Activated CD8-positive, alpha-beta T cell treated with anti-CD3 and anti-CD28 coated beads for 36 hours (primary cell): ENCODE measurements around the gene EVC. TPM values are rescaled to one million over a fixed set of nuclear protein-coding genes. Genes with fewer than 3 reads are reported as not detected.
"Not testable (repeated sequence)": the region's sequence is repeated elsewhere in the genome, so short reads cannot be mapped to it uniquely, and the experiment has no call there.

ENCODE experiments used
- ATAC-seq: fragments of 200-7000 bp; cut with Tn5 transposase; one replicate; pipeline ENCODE4 v1.10.0; 2021; ENCODE audit warnings: mild to moderate bottlenecking, moderate library complexity
- CTCF ChIA-PET: fragments of 350-600 bp; sonication (Branson Sonifier 250); formaldehyde crosslinking; loops from one replicate; lab custom pipeline; 2021; ENCODE audit warnings: antibody characterized with exemption; lab: Charles Lee
- POLR2A ChIA-PET: fragments of 350-600 bp; sonication (Branson Sonifier 250); formaldehyde crosslinking; loops from one replicate; lab custom pipeline; 2021; ENCODE audit warnings: antibody characterized with exemption; lab: Charles Lee
- DNase-seq: peaks from one replicate; pipeline ENCODE4 v3.0.0-alpha.2; 2020
- H3K27ac Mint-ChIP-seq: one replicate; pipeline ENCODE4 v1.8.0; 2021; ENCODE audit warnings: mild to moderate bottlenecking, mixed read lengths
- H3K27me3 Mint-ChIP-seq: one replicate; pipeline ENCODE4 v1.8.0; 2021; ENCODE audit warnings: mixed read lengths
- H3K36me3 Mint-ChIP-seq: one replicate; pipeline ENCODE4 v1.8.0; 2021; ENCODE audit warnings: low read depth, mixed read lengths
- H3K4me1 Mint-ChIP-seq: one replicate; pipeline ENCODE4 v1.8.0; 2021; ENCODE audit warnings: low read depth, mixed read lengths
- H3K4me3 Mint-ChIP-seq: one replicate; pipeline ENCODE4 v1.8.0; 2021; ENCODE audit warnings: mild to moderate bottlenecking, moderate library complexity, mixed read lengths
- H3K9me3 Mint-ChIP-seq: one replicate; pipeline ENCODE4 v1.8.0; 2021; ENCODE audit warnings: mixed read lengths
- intact Hi-C: fragments of 100-400 bp; cut with micrococcal nuclease; formaldehyde crosslinking; loops from one replicate; pipeline ENCODE4 v1.10.0; 2022
- total RNA-seq, 2 experiments: library from RNA; stranded (reverse); gene quantifications; one replicate each; pipeline ENCODE4 v1.2.3, GENCODE V29; 2021
- TF ChIP-seq, protein P1 (sequence below): fragments of 200-600 bp; IDR thresholded peaks from one replicate; pipeline ENCODE4 v1.8.0; 2022; ENCODE audit warnings: antibody characterized with exemption, mild to moderate bottlenecking

The EVC gene
- total RNA-seq, 2 experiments from 2014 or later: 2.0 to 2.5 TPM

GRCh38 chr4:5828005-5828391 lies 117.0 kb downstream of the EVC start:
- Mint-ChIP-seq H3K36me3 (no peaks in the 10 kb centered on the region), H3K4me1 (peaks cover 10% of the 10 kb centered on the region), H3K9me3 (no peaks in the 10 kb centered on the region), H3K4me3 (no peak overlapping the region), H3K27ac (no peak overlapping the region), H3K27me3 (no peaks in the 10 kb centered on the region)
- POLR2A ChIA-PET: no interaction called here
- DNase-seq (no peak), ATAC-seq (no peak)
- CTCF ChIA-PET: no interaction called here
- TF ChIP-seq, protein P1, sequence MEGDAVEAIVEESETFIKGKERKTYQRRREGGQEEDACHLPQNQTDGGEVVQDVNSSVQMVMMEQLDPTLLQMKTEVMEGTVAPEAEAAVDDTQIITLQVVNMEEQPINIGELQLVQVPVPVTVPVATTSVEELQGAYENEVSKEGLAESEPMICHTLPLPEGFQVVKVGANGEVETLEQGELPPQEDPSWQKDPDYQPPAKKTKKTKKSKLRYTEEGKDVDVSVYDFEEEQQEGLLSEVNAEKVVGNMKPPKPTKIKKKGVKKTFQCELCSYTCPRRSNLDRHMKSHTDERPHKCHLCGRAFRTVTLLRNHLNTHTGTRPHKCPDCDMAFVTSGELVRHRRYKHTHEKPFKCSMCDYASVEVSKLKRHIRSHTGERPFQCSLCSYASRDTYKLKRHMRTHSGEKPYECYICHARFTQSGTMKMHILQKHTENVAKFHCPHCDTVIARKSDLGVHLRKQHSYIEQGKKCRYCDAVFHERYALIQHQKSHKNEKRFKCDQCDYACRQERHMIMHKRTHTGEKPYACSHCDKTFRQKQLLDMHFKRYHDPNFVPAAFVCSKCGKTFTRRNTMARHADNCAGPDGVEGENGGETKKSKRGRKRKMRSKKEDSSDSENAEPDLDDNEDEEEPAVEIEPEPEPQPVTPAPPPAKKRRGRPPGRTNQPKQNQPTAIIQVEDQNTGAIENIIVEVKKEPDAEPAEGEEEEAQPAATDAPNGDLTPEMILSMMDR: no peak
- intact Hi-C loops: no loop called here

- Mint-ChIP-seq H3K9me3 (no peaks in the 10 kb centered on the region), H3K4me1 (no peaks in the 10 kb centered on the region), H3K27me3 (no peaks in the 10 kb centered on the region), H3K27ac (no peak overlapping the region), H3K4me3 (no peak overlapping the region), H3K36me3 (no peaks in the 10 kb centered on the region)
- DNase-seq (no peak), ATAC-seq (no peak)
- ChIA-PET CTCF (no interaction called here), POLR2A (no interaction called here)
- intact Hi-C loops: no loop called here
- TF ChIP-seq, protein P1: no peak
These were observed 125.9 kb downstream of the EVC start for GRCh38 chr4:5836943-5837342.

GRCh38 chr4:5837483-5837882 lies 126.5 kb downstream of the EVC start:
- H3K4me3 Mint-ChIP-seq, intact Hi-C loops, H3K27ac Mint-ChIP-seq, H3K27me3 Mint-ChIP-seq, H3K9me3 Mint-ChIP-seq, ATAC-seq, CTCF ChIA-PET, H3K4me1 Mint-ChIP-seq, DNase-seq, H3K36me3 Mint-ChIP-seq, POLR2A ChIA-PET: not testable (repeated sequence)

DNA sequence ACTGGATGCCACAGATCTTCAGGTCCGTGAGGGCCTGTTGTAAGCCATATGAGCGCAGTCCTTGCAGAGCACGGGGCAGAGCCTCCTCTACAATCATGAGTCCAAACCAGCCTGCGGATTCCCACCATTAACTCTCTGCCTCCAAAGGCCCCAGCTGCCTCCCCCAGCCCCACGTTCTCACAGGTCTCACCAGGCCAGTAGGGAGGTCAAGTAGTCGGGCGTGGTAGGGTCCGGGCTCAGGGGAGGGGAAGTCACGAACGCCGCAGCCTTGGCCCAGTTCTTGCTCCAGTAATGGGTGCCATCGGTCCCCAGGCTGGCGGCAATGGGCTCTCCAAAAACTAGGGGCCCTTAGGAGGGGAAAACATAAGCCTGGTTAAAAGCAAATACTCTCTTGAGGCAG lies 128.3 kb downstream of the EVC start:
- Mint-ChIP-seq H3K27me3 (no peaks in the 10 kb centered on the region), H3K27ac (no peak overlapping the region), H3K4me3 (no peak overlapping the region), H3K9me3 (no peaks in the 10 kb centered on the region), H3K4me1 (no peaks in the 10 kb centered on the region), H3K36me3 (no peaks in the 10 kb centered on the region)
- ATAC-seq (no peak), DNase-seq (no peak)
- intact Hi-C loops: no loop called here
- TF ChIP-seq, protein P1: no peak
- CTCF ChIA-PET: no interaction called here
- POLR2A ChIA-PET: no interaction called here

DNA sequence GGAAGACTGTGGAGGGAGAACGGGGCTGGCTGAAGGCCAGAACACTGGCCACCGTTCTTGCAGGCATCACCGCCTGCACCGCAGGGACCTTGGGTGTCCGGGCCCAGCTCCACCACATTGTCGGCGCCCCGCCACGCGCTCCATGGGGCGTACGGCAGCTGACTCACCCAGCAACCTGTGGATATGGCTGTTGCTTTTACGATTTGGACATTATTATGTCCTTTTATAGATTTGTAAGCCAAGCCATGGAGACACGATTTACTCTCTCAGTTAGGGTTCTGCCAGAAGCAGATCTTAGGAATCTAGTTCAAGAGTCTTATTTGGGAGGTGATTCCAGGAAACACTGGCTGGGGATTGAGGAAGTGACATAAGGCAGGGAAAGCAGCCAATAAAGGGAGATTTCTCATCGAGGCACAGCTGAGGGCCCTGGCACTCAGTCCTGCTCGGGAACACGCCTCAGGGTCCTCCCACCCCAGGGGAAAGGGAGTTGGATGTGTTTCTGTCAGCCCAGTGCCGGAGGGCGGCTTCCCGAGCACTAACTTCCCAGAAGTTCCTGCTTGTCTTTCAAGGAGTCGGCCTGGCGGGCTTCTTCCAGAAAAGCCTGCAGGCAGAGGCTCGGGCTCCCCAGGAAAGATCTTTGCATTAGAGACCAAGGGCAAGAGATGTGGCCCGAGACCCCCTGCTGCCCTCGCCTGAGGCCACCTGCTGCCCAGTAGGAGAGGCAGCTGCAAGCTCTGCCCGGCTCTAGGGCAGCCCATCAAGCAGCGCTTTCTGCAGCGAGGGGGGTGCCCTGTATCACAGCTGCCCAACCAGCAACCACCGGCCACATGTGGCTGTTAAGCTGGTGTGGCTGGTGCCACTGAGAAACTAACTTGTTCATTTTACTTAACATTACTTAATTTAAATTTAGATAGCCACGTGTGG lies 129.0 kb downstream of the EVC start:
- no peaks in the 10 kb centered on the region for H3K36me3 Mint-ChIP-seq
- no peaks in the 10 kb centered on the region for H3K9me3 Mint-ChIP-seq
- TF ChIP-seq, protein P1: no peak
- CTCF ChIA-PET: no interaction called here
- DNase-seq (no peak), ATAC-seq (no peak)
- no peak overlapping the region for H3K4me3 Mint-ChIP-seq
- H3K4me1 Mint-ChIP-seq: no peaks in the 10 kb centered on the region
- H3K27me3 Mint-ChIP-seq: no peaks in the 10 kb centered on the region
- H3K27ac Mint-ChIP-seq: no peak overlapping the region
- intact Hi-C loops: no loop called here
- POLR2A ChIA-PET: no interaction called here
